Skeletal muscle cell (primary cell): ENCODE measurements around the gene ZBTB7A.
"Not testable (repeated sequence)": the region's sequence is repeated elsewhere in the genome, so short reads cannot be mapped to it uniquely, and the experiment has no call there.

Source experiments
- DNase-seq: peaks from one replicate; pipeline ENCODE4 v3.0.0-alpha.2; 2010; ENCODE audit warnings: low read depth
- H3K4me3 ChIP-seq: 2 replicates; pipeline ENCODE4 v1.5.1; 2011; ENCODE audit warnings: low read depth, mild to moderate bottlenecking, control low read depth, low read length, moderate library complexity

The ZBTB7A gene

GRCh38 chr19:4007836-4008539 lies 58.7 kb downstream of the ZBTB7A start:
- DNase-seq: no peak
- H3K4me3 ChIP-seq: peak overlapping the region; percentile 93

GRCh38 chr19:4007021-4007835 lies 59.5 kb downstream of the ZBTB7A start, which contains the start of gene PIAS4:
PIAS4 (plus strand) TSS chr19:4007736; CDS start chr19:4007761, 25 bp downstream.
- DNase-seq: peak; percentile 67
- H3K4me3 ChIP-seq: peak within 1 kb of the TSS; percentile 93

GRCh38 chr19:4005436-4005835 lies 61.3 kb downstream of the ZBTB7A start:
- DNase-seq, H3K4me3 ChIP-seq: not testable (repeated sequence)

- not testable (repeated sequence) for H3K4me3 ChIP-seq, DNase-seq
Observed at GRCh38 chr19:4000798-4001197, 65.9 kb downstream of the ZBTB7A start.

GRCh38 chr19:3998667-3999412 lies 67.9 kb downstream of the ZBTB7A start:
- not testable (repeated sequence) for H3K4me3 ChIP-seq, DNase-seq

GRCh38 chr19:3995607-3996006 lies 71.1 kb downstream of the ZBTB7A start:
- no peak for DNase-seq
- H3K4me3 ChIP-seq: no peak overlapping the region
